NB4 (cell line): Measurements from ENCODE around the gene RGR.

Experiments used
- DNase-seq: peaks from one replicate; pipeline ENCODE4 v3.0.0; 2010; ENCODE audit warnings: low read depth
- H3K4me3 ChIP-seq: one replicate; pipeline ENCODE4 v1.5.1; 2011; ENCODE audit warnings: mild to moderate bottlenecking, low read depth, low read length, moderate library complexity
- MYC ChIP-seq: IDR thresholded peaks from 2 replicates; pipeline ENCODE4 v1.6.1; 2011; ENCODE audit warnings: low read depth, low read length
- POLR2A ChIP-seq: IDR thresholded peaks from 2 replicates; pipeline ENCODE4 v1.6.1; 2011; ENCODE audit warnings: mild to moderate bottlenecking; ENCODE audit not compliant: insufficient read length; ENCODE audit errors: extremely low read depth
- TF ChIP-seq, protein P1 (sequence below): IDR thresholded peaks from 2 replicates; pipeline ENCODE4 v1.6.1; 2011; ENCODE audit warnings: low read depth, low read length
- TF ChIP-seq, protein P2 (sequence below): IDR thresholded peaks from one replicate; pipeline ENCODE4 v1.5.1; 2012; ENCODE audit warnings: low read depth, low read length

Gene RGR

DNA sequence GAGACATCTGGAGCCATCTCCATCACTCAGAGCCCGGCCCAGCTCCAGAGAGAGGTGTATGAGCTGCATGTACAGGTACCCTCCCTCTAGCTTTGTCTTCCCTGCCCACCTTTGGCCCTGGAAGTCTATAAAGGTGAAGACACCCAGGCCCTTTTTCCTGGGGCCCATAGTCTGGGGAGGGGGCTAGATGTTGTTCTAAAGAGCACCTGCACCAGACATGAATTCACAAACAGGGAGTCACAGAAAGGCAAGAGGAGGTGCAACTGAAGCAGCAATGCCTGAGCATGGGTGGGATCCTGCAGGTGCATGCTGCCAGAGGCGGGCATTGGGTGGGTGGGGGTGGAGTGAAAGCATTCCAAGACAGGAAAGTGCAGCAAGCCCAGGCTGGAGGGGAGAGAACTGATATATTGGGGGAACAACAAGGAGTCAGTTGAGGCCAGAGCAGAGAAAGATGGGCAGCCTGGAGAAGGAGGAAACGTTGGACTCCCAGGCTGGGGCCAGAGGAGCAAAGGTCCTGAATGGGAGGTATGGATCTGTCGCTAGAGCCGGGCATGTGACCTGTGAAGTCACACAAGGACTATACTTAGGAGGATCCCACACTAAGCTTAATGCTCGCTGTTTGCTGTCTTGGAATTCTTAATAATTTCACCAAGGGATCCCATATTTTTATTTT is 38.9 kb upstream of the RGR start:
- H3K4me3 ChIP-seq = no peak overlapping the region
- TF ChIP-seq, protein P1, sequence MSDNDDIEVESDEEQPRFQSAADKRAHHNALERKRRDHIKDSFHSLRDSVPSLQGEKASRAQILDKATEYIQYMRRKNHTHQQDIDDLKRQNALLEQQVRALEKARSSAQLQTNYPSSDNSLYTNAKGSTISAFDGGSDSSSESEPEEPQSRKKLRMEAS = no peak
- TF ChIP-seq POLR2A (no peak), MYC (no peak)
- TF ChIP-seq, protein P2, sequence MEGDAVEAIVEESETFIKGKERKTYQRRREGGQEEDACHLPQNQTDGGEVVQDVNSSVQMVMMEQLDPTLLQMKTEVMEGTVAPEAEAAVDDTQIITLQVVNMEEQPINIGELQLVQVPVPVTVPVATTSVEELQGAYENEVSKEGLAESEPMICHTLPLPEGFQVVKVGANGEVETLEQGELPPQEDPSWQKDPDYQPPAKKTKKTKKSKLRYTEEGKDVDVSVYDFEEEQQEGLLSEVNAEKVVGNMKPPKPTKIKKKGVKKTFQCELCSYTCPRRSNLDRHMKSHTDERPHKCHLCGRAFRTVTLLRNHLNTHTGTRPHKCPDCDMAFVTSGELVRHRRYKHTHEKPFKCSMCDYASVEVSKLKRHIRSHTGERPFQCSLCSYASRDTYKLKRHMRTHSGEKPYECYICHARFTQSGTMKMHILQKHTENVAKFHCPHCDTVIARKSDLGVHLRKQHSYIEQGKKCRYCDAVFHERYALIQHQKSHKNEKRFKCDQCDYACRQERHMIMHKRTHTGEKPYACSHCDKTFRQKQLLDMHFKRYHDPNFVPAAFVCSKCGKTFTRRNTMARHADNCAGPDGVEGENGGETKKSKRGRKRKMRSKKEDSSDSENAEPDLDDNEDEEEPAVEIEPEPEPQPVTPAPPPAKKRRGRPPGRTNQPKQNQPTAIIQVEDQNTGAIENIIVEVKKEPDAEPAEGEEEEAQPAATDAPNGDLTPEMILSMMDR = no peak
- DNase-seq = no peak

- H3K4me3 ChIP-seq = no peak overlapping the region
- no peak for DNase-seq
- TF ChIP-seq, protein P1 = no peak
- TF ChIP-seq, protein P2 = no peak
- TF ChIP-seq MYC (no peak), POLR2A (no peak)
Measured at GRCh38 chr10:84208023-84208422, 36.8 kb upstream of the RGR start.

DNA sequence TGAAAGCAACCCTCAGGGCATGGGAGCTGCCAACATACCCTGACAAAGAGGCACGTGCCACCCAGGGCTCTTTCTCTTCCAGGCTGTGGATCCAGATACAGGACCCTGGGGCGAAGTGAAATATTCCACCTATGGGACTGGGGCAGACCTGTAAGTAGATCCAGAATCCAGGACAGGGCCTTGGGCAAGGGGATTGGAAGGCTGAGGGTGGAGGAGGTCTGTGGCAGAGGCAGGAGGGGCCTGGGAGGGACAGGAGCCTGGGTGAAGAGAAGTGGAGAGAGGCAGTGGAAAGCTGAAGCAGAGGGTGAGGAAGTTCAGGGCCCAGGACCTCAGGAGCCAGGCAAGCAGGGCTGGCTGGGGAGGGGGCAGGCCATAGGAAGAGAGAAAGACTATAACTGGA is 33.3 kb upstream of the RGR start:
- no peak for TF ChIP-seq POLR2A
- TF ChIP-seq, protein P2 = no peak
- H3K4me3 ChIP-seq = no peak overlapping the region
- no peak for DNase-seq

- no peak for TF ChIP-seq POLR2A
- TF ChIP-seq, protein P2 = no peak
- TF ChIP-seq, protein P1 = no peak
- no peak for TF ChIP-seq MYC
- DNase-seq = no peak
- no peak overlapping the region for H3K4me3 ChIP-seq
Measured at GRCh38 chr10:84212014-84212413, 32.8 kb upstream of the RGR start.

DNA sequence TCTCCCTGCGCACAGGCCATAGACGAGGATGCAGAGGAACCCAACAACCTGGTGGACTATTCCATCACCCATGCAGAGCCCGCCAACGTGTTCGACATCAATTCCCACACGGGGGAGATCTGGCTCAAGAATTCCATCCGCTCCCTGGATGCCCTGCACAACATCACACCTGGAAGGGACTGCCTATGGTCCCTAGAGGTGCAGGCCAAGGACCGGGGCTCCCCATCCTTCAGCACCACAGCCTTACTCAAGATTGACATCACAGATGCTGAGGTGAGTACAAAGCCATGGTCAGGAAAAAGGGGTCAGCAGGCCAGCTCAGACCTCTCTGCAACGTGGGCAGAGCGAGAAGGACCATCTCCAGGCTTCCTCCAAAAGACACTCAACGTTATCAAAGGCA is 31.8 kb upstream of the RGR start:
- no peak for TF ChIP-seq MYC
- TF ChIP-seq, protein P1 = no peak
- TF ChIP-seq POLR2A = no peak
- TF ChIP-seq, protein P2 = no peak
- no peak for DNase-seq
- H3K4me3 ChIP-seq = no peak overlapping the region

GRCh38 chr10:84214046-84214572 is 30.7 kb upstream of the RGR start:
- TF ChIP-seq, protein P1 = no peak
- TF ChIP-seq MYC (no peak), POLR2A (no peak)
- TF ChIP-seq, protein P2 = no peak
- DNase-seq = no peak
- no peak overlapping the region for H3K4me3 ChIP-seq
